IMR-90 (cell line): ENCODE data around the gene PLA2G4A.

Source experiments
- BHLHE40 ChIP-seq: fragments of 150-350 bp; IDR thresholded peaks from 2 replicates; pipeline ENCODE4 v1.6.1; 2016; ENCODE audit warnings: mild to moderate bottlenecking, low read depth, low read length
- CEBPB ChIP-seq: IDR thresholded peaks from 2 replicates; pipeline ENCODE4 v1.6.1; 2012; ENCODE audit warnings: low read depth, low read length, improper control_type of control experiment
- CTCF ChIP-seq: conservative IDR thresholded peaks from 2 replicates; pipeline ENCODE4 v1.5.1; 2012; ENCODE audit warnings: mild to moderate bottlenecking, low read depth, low read length, improper control_type of control experiment
- FOS ChIP-seq: fragments of 150-350 bp; IDR thresholded peaks from 2 replicates; pipeline ENCODE4 v1.6.1; 2016; ENCODE audit warnings: low read depth, low read length
- NFE2L2 ChIP-seq: fragments of 150-350 bp; IDR thresholded peaks from 2 replicates; pipeline ENCODE4 v1.6.1; 2016; ENCODE audit warnings: low read depth, mild to moderate bottlenecking, low read length
- POLR2A ChIP-seq: IDR thresholded peaks from 2 replicates; pipeline ENCODE4 v1.6.1; 2012; ENCODE audit warnings: mild to moderate bottlenecking, low read depth, low read length
- RCOR1 ChIP-seq: IDR thresholded peaks from 2 replicates; pipeline ENCODE4 v1.6.1; 2012; ENCODE audit warnings: mild to moderate bottlenecking, low read length, improper control_type of control experiment; ENCODE audit not compliant: insufficient replicate concordance
- RFX5 ChIP-seq: IDR thresholded peaks from 2 replicates; pipeline ENCODE4 v1.8.0; 2012; ENCODE audit warnings: low read depth, mild to moderate bottlenecking, low read length, moderate library complexity
- SMC3 ChIP-seq: fragments of 150-350 bp; IDR thresholded peaks from 2 replicates; pipeline ENCODE4 v1.6.1; 2016; ENCODE audit warnings: low read depth, mild to moderate bottlenecking, antibody characterized with exemption, low read length, moderate library complexity
- USF2 ChIP-seq: fragments of 150-350 bp; IDR thresholded peaks from 2 replicates; pipeline ENCODE4 v1.6.1; 2017; ENCODE audit warnings: mild to moderate bottlenecking, antibody characterized with exemption, low read length, low read depth

GRCh38 chr1:186904361-186904760 is 75.6 kb downstream of the PLA2G4A start:
- TF ChIP-seq CEBPB = no peak
- no peak for TF ChIP-seq CTCF
- no peak for TF ChIP-seq FOS
- TF ChIP-seq USF2 = no peak
- no peak for TF ChIP-seq POLR2A
- no peak for TF ChIP-seq SMC3
- no peak for TF ChIP-seq RFX5
- TF ChIP-seq BHLHE40 = no peak
- TF ChIP-seq RCOR1 = no peak
- no peak for TF ChIP-seq NFE2L2
